Measurements from ENCODE around the gene ENTPD2.
"Not testable (repeated sequence)": the region's sequence is repeated elsewhere in the genome, so short reads cannot be mapped to it uniquely, and the experiment has no call there.

Gene ENTPD2

GRCh38 chr9:137064880-137065164 lies 11.0 kb upstream of the ENTPD2 start:
- H3K4me1 ChIP-seq (ENCODE audit: control insufficient read depth, insufficient read depth, low read length), result no peaks in the 10 kb centered on the region
- peaks cover 14% of the 10 kb centered on the region for H3K27me3 ChIP-seq (ENCODE audit: control insufficient read depth, insufficient read depth, low read length)
- no peak overlapping the region for H3K4me3 ChIP-seq (ENCODE audit: low read length)
- H3K27ac ChIP-seq (ENCODE audit: low read depth, low read length), result no peak overlapping the region
- no peaks in the 10 kb centered on the region for H3K36me3 ChIP-seq (ENCODE audit: control insufficient read depth, insufficient read depth, low read length)
- no peak overlapping the region for H3K9ac ChIP-seq (ENCODE audit: low read length)

GRCh38 chr9:137064027-137064879 lies 10.4 kb upstream of the ENTPD2 start:
- peaks cover 10% of the 10 kb centered on the region for H3K27me3 ChIP-seq (ENCODE audit: control insufficient read depth, insufficient read depth, low read length)
- H3K36me3 ChIP-seq (ENCODE audit: control insufficient read depth, insufficient read depth, low read length), result no peaks in the 10 kb centered on the region
- no peak overlapping the region for H3K27ac ChIP-seq (ENCODE audit: low read depth, low read length)
- H3K9ac ChIP-seq (ENCODE audit: low read length), result no peak overlapping the region
- H3K4me3 ChIP-seq (ENCODE audit: low read length), result no peak overlapping the region
- no peaks in the 10 kb centered on the region for H3K4me1 ChIP-seq (ENCODE audit: control insufficient read depth, insufficient read depth, low read length)

GRCh38 chr9:137063311-137064026 lies 9.6 kb upstream of the ENTPD2 start:
- Histone ChIP-seq H3K27me3 (ENCODE audit: control insufficient read depth, insufficient read depth, low read length) (peaks cover 4% of the 10 kb centered on the region), H3K27ac (ENCODE audit: low read depth, low read length) (no peak overlapping the region), H3K9ac (ENCODE audit: low read length) (no peak overlapping the region), H3K36me3 (ENCODE audit: control insufficient read depth, insufficient read depth, low read length) (no peaks in the 10 kb centered on the region), H3K4me3 (ENCODE audit: low read length) (no peak overlapping the region), H3K4me1 (ENCODE audit: control insufficient read depth, insufficient read depth, low read length) (no peaks in the 10 kb centered on the region)

- not testable (repeated sequence) for H3K36me3 ChIP-seq (ENCODE audit: control insufficient read depth, insufficient read depth, low read length); H3K9ac ChIP-seq (ENCODE audit: low read length); H3K27ac ChIP-seq (ENCODE audit: low read depth, low read length); H3K4me3 ChIP-seq (ENCODE audit: low read length); H3K4me1 ChIP-seq (ENCODE audit: control insufficient read depth, insufficient read depth, low read length); H3K27me3 ChIP-seq (ENCODE audit: control insufficient read depth, insufficient read depth, low read length)
Observed at GRCh38 chr9:137062798-137063197, 8.9 kb upstream of the ENTPD2 start.

- Histone ChIP-seq H3K27ac (ENCODE audit: low read depth, low read length) (no peak overlapping the region), H3K9ac (ENCODE audit: low read length) (no peak overlapping the region), H3K27me3 (ENCODE audit: control insufficient read depth, insufficient read depth, low read length) (no peaks in the 10 kb centered on the region), H3K4me1 (ENCODE audit: control insufficient read depth, insufficient read depth, low read length) (no peaks in the 10 kb centered on the region), H3K4me3 (ENCODE audit: low read length) (no peak overlapping the region), H3K36me3 (ENCODE audit: control insufficient read depth, insufficient read depth, low read length) (no peaks in the 10 kb centered on the region)
Observed at GRCh38 chr9:137062384-137062783, 8.5 kb upstream of the ENTPD2 start.

- Histone ChIP-seq H3K36me3 (ENCODE audit: control insufficient read depth, insufficient read depth, low read length) (no peaks in the 10 kb centered on the region), H3K9ac (ENCODE audit: low read length) (no peak overlapping the region), H3K4me3 (ENCODE audit: low read length) (no peak overlapping the region), H3K4me1 (ENCODE audit: control insufficient read depth, insufficient read depth, low read length) (peaks cover 13% of the 10 kb centered on the region), H3K27me3 (ENCODE audit: control insufficient read depth, insufficient read depth, low read length) (no peaks in the 10 kb centered on the region), H3K27ac (ENCODE audit: low read depth, low read length) (no peak overlapping the region)
Observed at GRCh38 chr9:137058521-137059234, 4.8 kb upstream of the ENTPD2 start.

GRCh38 chr9:137057545-137057944 lies 3.7 kb upstream of the ENTPD2 start:
- no peak overlapping the region for H3K4me3 ChIP-seq (ENCODE audit: low read length)

GRCh38 chr9:137056739-137057415 lies 3.0 kb upstream of the ENTPD2 start:
- no peaks in the 10 kb centered on the region for H3K36me3 ChIP-seq (ENCODE audit: control insufficient read depth, insufficient read depth, low read length)
- H3K27ac ChIP-seq (ENCODE audit: low read depth, low read length), result no peak overlapping the region
- peaks cover 3% of the 10 kb centered on the region for H3K27me3 ChIP-seq (ENCODE audit: control insufficient read depth, insufficient read depth, low read length)
- H3K4me3 ChIP-seq (ENCODE audit: low read length), result no peak overlapping the region
- H3K4me1 ChIP-seq (ENCODE audit: control insufficient read depth, insufficient read depth, low read length), result peaks cover 13% of the 10 kb centered on the region
- H3K9ac ChIP-seq (ENCODE audit: low read length), result no peak overlapping the region

More at GRCh38 chr9:137057545-137057944, 3.7 kb upstream of the ENTPD2 start:
- H3K27ac ChIP-seq (ENCODE audit: low read depth, low read length), result no peak overlapping the region
- H3K27me3 ChIP-seq (ENCODE audit: control insufficient read depth, insufficient read depth, low read length), result peaks cover 1% of the 10 kb centered on the region
- peaks cover 13% of the 10 kb centered on the region for H3K4me1 ChIP-seq (ENCODE audit: control insufficient read depth, insufficient read depth, low read length)
- no peaks in the 10 kb centered on the region for H3K36me3 ChIP-seq (ENCODE audit: control insufficient read depth, insufficient read depth, low read length)
- H3K9ac ChIP-seq (ENCODE audit: low read length), result no peak overlapping the region

- H3K4me1 ChIP-seq (ENCODE audit: control insufficient read depth, insufficient read depth, low read length), result peaks cover 13% of the 10 kb centered on the region
- peak overlapping the region; percentile 40 for H3K27ac ChIP-seq (ENCODE audit: low read depth, low read length)
- peaks cover 3% of the 10 kb centered on the region for H3K27me3 ChIP-seq (ENCODE audit: control insufficient read depth, insufficient read depth, low read length)
- H3K9ac ChIP-seq (ENCODE audit: low read length), result no peak overlapping the region
- peak overlapping the region; percentile 41 for H3K4me3 ChIP-seq (ENCODE audit: low read length)
- no peaks in the 10 kb centered on the region for H3K36me3 ChIP-seq (ENCODE audit: control insufficient read depth, insufficient read depth, low read length)
Observed at GRCh38 chr9:137055385-137056364, 1.8 kb upstream of the ENTPD2 start.

- H3K4me1 ChIP-seq (ENCODE audit: control insufficient read depth, insufficient read depth, low read length), result peaks cover 13% of the 10 kb centered on the region
- peak overlapping the region; percentile 40 for H3K27ac ChIP-seq (ENCODE audit: low read depth, low read length)
- no peaks in the 10 kb centered on the region for H3K36me3 ChIP-seq (ENCODE audit: control insufficient read depth, insufficient read depth, low read length)
- peaks cover 3% of the 10 kb centered on the region for H3K27me3 ChIP-seq (ENCODE audit: control insufficient read depth, insufficient read depth, low read length)
- H3K9ac ChIP-seq (ENCODE audit: low read length), result no peak overlapping the region
- peak overlapping the region; percentile 9 for H3K4me3 ChIP-seq (ENCODE audit: low read length)
Observed at GRCh38 chr9:137054932-137055384, 1.1 kb upstream of the ENTPD2 start.
